ENCODE measurements around the gene SLC25A24. TPM values are rescaled to one million over a fixed set of nuclear protein-coding genes. Genes with fewer than 3 reads are reported as not detected.

SLC25A24 gene
- total and polyA plus RNA-seq, 7 experiments from 2014 or later: 7.1 to 27.2 (median 10.2) TPM

DNA sequence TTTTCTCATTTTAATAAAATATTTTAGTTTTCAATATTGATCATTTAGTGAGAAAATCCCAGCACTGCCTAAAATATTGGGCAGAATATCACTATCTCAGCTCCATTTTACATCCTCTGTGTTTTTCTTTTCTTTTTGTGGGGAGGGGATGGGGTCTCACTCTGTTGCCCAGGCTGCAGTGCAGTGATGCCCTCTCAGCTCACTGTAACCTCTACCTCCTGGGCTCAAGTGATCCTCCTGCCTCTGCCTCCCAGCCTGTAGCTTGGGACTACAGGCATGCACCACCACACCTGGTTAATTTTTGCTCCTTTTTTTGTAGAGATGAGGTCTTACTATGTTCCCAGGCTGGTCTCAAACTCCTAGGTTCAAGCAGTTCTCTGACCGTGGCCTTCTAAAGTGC, 76.1 kb downstream of the SLC25A24 start:
- Mint-ChIP-seq H3K4me3 (no peak overlapping the region), H3K27ac (peak overlapping the region in 2 of 9 donors; percentile 48 to 73), H3K27me3 (peaks cover 0 to 8% (median 0%) of the 10 kb centered on the region in 5 donors), H3K9me3 (no peaks in the 10 kb centered on the region), H3K36me3 (peaks cover 0 to 3% (median 0%) of the 10 kb centered on the region in 5 donors), H3K4me1 (peaks cover 4 to 22% (median 18%) of the 10 kb centered on the region in 7 donors)
- Histone ChIP-seq H3K4me1 (ENCODE audit: control insufficient read depth in 2 of 2, insufficient read depth in 2 of 2, low read length in 2 of 2) (no peaks in the 10 kb centered on the region), H3K36me3 (ENCODE audit: control insufficient read depth in 2 of 3, insufficient read depth in 3 of 3, low read length in 3 of 3) (no peaks in the 10 kb centered on the region), H3K27me3 (ENCODE audit: control insufficient read depth in 2 of 2, insufficient read depth in 2 of 2, low read length in 2 of 2) (no peaks in the 10 kb centered on the region), H3K4me3 (ENCODE audit: low read length) (no peak overlapping the region), H3K9me3 (ENCODE audit: control insufficient read depth in 2 of 3, low read length in 3 of 3) (no peaks in the 10 kb centered on the region), H3K27ac (ENCODE audit: low read depth, low read length) (no peak overlapping the region)
- no peak for ATAC-seq
- ChIA-PET CTCF (interaction anchor here (0.8 to 8.2 kb wide), 6 partner anchors 158 to 342 kb away, joined by 3 to 259 read pairs (median 3); no protein-coding TSS in a partner anchor), POLR2A (interaction anchor here (0.8 kb wide), 2 partner anchors 43 to 295 kb away, joined by 3 read pairs; no protein-coding TSS in a partner anchor)
- intact Hi-C loops (cut with micrococcal nuclease): loop anchor here in 1 of 2 donors (2.0 kb wide), 1 partner anchor 77 kb away; the partner anchor contains the start of gene SLC25A24
- DNase-seq: no peak

DNA sequence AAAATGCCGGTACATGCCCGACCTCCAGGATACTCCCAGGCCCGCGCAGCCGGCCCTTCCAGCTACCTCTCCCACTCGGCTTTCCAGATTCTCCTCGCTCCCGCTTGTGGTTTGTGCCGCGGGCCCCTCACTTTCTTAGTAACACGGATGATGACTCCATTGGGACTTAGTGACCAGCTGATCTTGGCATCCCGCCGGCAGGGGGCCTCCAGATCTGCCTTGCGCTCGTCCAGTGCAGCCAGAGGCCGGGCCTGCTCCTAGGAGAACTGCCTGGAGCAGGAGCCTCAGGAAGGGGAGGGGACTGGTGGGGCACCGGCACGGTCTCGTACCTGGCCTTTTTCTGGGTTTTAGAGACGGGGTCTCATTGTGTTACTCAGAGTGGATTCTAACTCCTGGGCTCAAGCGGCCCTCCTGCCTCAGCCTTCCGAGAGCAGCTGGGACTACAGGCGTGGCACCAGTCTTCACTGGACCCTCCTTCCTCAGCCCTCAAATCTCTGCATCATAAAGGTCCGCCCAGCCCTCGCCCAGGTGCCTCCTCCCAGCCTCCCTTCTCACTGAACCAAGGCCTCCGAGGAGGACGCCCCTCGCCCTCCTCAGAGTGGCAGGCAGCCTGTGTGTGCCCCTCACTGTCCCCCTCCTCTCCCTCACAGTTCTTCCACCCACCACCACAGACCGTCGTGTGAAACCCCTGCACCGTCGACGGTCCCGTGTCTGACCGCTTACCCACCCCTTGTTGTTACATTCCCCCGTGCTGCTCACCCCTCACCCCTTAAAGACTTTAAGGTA, 78.6 kb downstream of the SLC25A24 start:
- Histone ChIP-seq H3K27ac (ENCODE audit: low read depth, low read length) (no peak overlapping the region), H3K9me3 (ENCODE audit: control insufficient read depth in 2 of 3, low read length in 3 of 3) (no peaks in the 10 kb centered on the region), H3K4me1 (ENCODE audit: control insufficient read depth in 2 of 2, insufficient read depth in 2 of 2, low read length in 2 of 2) (no peaks in the 10 kb centered on the region), H3K36me3 (ENCODE audit: control insufficient read depth in 2 of 3, insufficient read depth in 3 of 3, low read length in 3 of 3) (no peaks in the 10 kb centered on the region), H3K4me3 (ENCODE audit: low read length) (no peak overlapping the region), H3K27me3 (ENCODE audit: control insufficient read depth in 2 of 2, insufficient read depth in 2 of 2, low read length in 2 of 2) (no peaks in the 10 kb centered on the region)
- Mint-ChIP-seq H3K27me3 (peaks cover 0 to 8% (median 0%) of the 10 kb centered on the region in 5 donors), H3K36me3 (peaks cover 0 to 3% (median 0%) of the 10 kb centered on the region in 5 donors), H3K9me3 (no peaks in the 10 kb centered on the region), H3K27ac (no peak overlapping the region), H3K4me3 (no peak overlapping the region), H3K4me1 (peaks cover 7 to 28% (median 18%) of the 10 kb centered on the region in 7 donors)
- DNase-seq (no peak), ATAC-seq (no peak)
- ChIA-PET CTCF (interaction anchor here (0.9 kb wide), 1 partner anchor 340 kb away, joined by 3 read pairs; no protein-coding TSS in a partner anchor), POLR2A (no interaction called here)
- intact Hi-C loops (cut with micrococcal nuclease): no loop called here

DNA sequence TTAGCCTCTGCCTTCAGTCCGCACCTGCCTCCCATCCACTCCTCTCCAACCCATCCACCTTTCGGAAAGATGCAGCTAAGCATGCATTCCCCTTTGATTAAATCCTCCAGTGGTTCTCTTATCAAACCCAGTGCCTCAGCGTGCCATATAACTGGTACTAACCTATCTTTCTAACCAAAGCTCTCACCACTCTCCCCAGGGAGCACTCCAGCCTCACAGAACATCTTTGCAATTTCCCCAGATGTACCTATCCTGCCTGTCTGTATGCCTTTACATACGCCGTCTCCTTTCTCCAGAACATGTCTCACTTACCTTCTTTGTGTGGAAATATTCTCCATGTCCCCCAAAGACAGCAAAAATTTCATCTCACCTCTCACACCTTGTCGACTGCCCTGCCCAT, 80.0 kb downstream of the SLC25A24 start:
- intact Hi-C loops (cut with micrococcal nuclease): no loop called here
- CTCF ChIA-PET: interaction anchor here (2.8 kb wide), 1 partner anchor 337 kb away, joined by 12 read pairs; no protein-coding TSS in a partner anchor

DNA sequence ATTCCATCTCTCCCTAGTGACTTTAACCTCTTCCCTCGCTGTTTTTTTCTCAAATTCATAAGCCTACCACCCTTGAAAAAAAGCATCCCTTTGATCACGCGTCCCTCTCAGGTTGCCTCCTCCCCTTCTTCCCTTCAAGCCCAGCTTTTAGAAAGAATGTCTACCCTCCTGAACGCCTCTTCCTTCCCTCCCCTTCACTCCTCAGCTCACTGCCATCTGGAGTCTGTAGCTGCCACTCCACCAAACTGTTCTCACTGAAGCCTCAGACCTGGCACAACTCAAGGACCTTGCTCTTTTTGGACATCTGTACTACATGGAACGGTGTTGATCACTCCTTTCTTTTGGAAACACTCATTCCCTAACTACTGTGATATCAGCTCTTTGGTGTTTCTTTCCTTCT, 80.6 kb downstream of the SLC25A24 start:
- no peak for ATAC-seq
- Histone ChIP-seq H3K4me1 (ENCODE audit: control insufficient read depth in 2 of 2, insufficient read depth in 2 of 2, low read length in 2 of 2) (no peaks in the 10 kb centered on the region), H3K27me3 (ENCODE audit: control insufficient read depth in 2 of 2, insufficient read depth in 2 of 2, low read length in 2 of 2) (no peaks in the 10 kb centered on the region), H3K36me3 (ENCODE audit: control insufficient read depth in 2 of 3, insufficient read depth in 3 of 3, low read length in 3 of 3) (no peaks in the 10 kb centered on the region), H3K27ac (ENCODE audit: low read depth, low read length) (no peak overlapping the region), H3K4me3 (ENCODE audit: low read length) (no peak overlapping the region), H3K9me3 (ENCODE audit: control insufficient read depth in 2 of 3, low read length in 3 of 3) (no peaks in the 10 kb centered on the region)
- H3K4me1 Mint-ChIP-seq: peaks cover 4 to 23% (median 12%) of the 10 kb centered on the region in 7 donors
- H3K36me3 Mint-ChIP-seq: peaks cover 0 to 3% (median 0%) of the 10 kb centered on the region in 5 donors
- no peaks in the 10 kb centered on the region for H3K9me3 Mint-ChIP-seq
- intact Hi-C loops (cut with micrococcal nuclease): no loop called here
- POLR2A ChIA-PET: interaction anchor here (1.2 kb wide), 1 partner anchor 12 kb away, joined by 6 read pairs; no protein-coding TSS in a partner anchor
- no peak overlapping the region for H3K4me3 Mint-ChIP-seq
- H3K27ac Mint-ChIP-seq: peak overlapping the region in 1 of 9 donors; percentile 31
- no peak for DNase-seq
- CTCF ChIA-PET: interaction anchor here (0.9 to 2.8 kb wide), 2 partner anchors 7 to 337 kb away, joined by 3 to 12 read pairs; no protein-coding TSS in a partner anchor
- H3K27me3 Mint-ChIP-seq: peaks cover 0 to 8% (median 0%) of the 10 kb centered on the region in 5 donors

More for the DNA sequence above, 80.0 kb downstream of the SLC25A24 start:
- H3K27me3 Mint-ChIP-seq: peaks cover 0 to 8% (median 0%) of the 10 kb centered on the region in 5 donors
- H3K4me1 Mint-ChIP-seq: peaks cover 4 to 23% (median 12%) of the 10 kb centered on the region in 7 donors
- peak overlapping the region in 3 of 9 donors; percentile 11 to 27 (median 16) for H3K27ac Mint-ChIP-seq
- Histone ChIP-seq H3K27ac (ENCODE audit: low read depth, low read length) (no peak overlapping the region), H3K27me3 (ENCODE audit: control insufficient read depth in 2 of 2, insufficient read depth in 2 of 2, low read length in 2 of 2) (no peaks in the 10 kb centered on the region), H3K36me3 (ENCODE audit: control insufficient read depth in 2 of 3, insufficient read depth in 3 of 3, low read length in 3 of 3) (no peaks in the 10 kb centered on the region), H3K4me1 (ENCODE audit: control insufficient read depth in 2 of 2, insufficient read depth in 2 of 2, low read length in 2 of 2) (no peaks in the 10 kb centered on the region), H3K4me3 (ENCODE audit: low read length) (no peak overlapping the region), H3K9me3 (ENCODE audit: control insufficient read depth in 2 of 3, low read length in 3 of 3) (no peaks in the 10 kb centered on the region)
- DNase-seq: no peak
- POLR2A ChIA-PET: no interaction called here
- peaks cover 0 to 3% (median 0%) of the 10 kb centered on the region in 5 donors for H3K36me3 Mint-ChIP-seq
- H3K9me3 Mint-ChIP-seq: no peaks in the 10 kb centered on the region
- no peak for ATAC-seq
- H3K4me3 Mint-ChIP-seq: no peak overlapping the region

DNA sequence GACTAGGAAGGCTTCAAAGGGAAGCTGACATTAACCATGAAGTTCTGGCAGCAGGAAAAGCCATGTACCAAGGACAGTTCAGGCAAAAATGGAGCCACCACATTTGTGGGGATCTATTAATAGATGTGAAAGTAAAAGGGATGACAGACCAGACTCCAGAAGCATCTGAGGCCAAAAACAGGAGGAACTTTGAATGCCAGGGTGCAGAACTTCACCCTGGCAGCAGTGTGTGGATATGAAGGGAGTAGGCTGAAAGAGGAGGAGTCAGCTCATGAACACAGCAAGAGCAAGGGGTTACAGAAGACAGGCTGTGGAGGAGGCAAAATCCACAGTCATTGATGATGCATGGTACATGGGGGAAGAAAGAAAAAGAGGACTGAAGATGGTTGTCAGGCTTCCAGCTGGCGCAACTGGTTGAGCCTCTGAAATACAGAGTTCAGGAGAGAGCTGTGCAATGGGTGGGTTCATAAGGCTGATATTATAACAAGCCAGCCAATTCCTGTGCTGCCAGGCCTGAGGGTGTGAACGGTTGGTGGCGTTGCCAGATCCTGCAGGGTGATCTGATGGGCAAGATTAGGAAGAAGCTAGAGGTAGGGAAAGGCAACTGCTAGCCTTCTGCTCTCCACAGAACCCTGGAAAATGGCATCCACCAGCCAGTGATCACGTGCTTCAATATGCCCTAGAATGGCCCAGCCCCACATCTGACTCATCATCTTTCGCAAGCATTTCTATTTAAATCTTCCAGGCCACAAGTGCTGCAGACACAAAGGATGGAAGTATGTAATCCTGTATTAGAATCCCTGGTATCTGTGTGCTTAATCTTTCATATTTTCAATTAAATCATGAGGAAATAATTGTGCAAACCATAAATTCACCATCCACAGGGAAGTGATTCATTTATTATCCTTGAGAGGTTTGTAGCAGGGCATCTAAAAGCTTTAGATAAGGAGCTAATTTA, 81.9 kb downstream of the SLC25A24 start:
- Mint-ChIP-seq H3K4me3 (no peak overlapping the region), H3K9me3 (peaks cover 0 to 2% (median 0%) of the 10 kb centered on the region in 11 donors), H3K36me3 (peaks cover 0 to 3% (median 0%) of the 10 kb centered on the region in 5 donors), H3K27ac (peak overlapping the region in 3 of 9 donors; percentile 1 to 73 (median 8)), H3K27me3 (peaks cover 0 to 8% (median 0%) of the 10 kb centered on the region in 5 donors), H3K4me1 (peaks cover 4 to 23% (median 12%) of the 10 kb centered on the region in 7 donors)
- H3K36me3 ChIP-seq (ENCODE audit: control insufficient read depth in 2 of 3, insufficient read depth in 3 of 3, low read length in 3 of 3): no peaks in the 10 kb centered on the region
- ATAC-seq (no peak), DNase-seq (no peak)
- ChIA-PET POLR2A (interaction anchor here (1.2 kb wide), 1 partner anchor 11 kb away, joined by 6 read pairs; no protein-coding TSS in a partner anchor), CTCF (interaction anchor here (0.9 to 2.8 kb wide), 2 partner anchors 9 to 336 kb away, joined by 3 to 12 read pairs; no protein-coding TSS in a partner anchor)
- no peaks in the 10 kb centered on the region for H3K4me1 ChIP-seq (ENCODE audit: control insufficient read depth in 2 of 2, insufficient read depth in 2 of 2, low read length in 2 of 2)
- H3K27me3 ChIP-seq (ENCODE audit: control insufficient read depth in 2 of 2, insufficient read depth in 2 of 2, low read length in 2 of 2): no peaks in the 10 kb centered on the region
- no peak overlapping the region for H3K27ac ChIP-seq (ENCODE audit: low read depth, low read length)
- no peaks in the 10 kb centered on the region for H3K9me3 ChIP-seq (ENCODE audit: control insufficient read depth in 2 of 3, low read length in 3 of 3)
- H3K4me3 ChIP-seq (ENCODE audit: low read length): no peak overlapping the region
- intact Hi-C loops (cut with micrococcal nuclease): no loop called here

DNA sequence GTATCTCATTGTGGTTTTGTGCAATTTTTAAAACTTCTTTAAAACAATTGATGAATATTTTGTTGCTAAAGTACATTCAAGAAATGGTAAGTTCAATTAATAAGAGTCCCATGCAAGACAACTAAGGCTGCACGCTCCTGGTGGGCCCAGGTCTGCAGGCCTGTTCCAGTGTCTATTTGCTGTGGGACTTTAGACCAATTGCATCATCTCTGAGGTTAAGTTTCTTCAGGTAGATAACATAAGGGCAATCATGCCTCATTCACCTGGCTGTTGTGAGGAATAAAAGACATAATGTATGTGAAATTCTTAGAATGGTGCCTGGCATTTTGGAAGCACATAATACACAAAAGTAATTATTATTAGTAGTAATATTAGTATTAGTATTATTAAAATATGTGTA, 82.9 kb downstream of the SLC25A24 start:
- DNase-seq (no peak), ATAC-seq (no peak)
- H3K27ac ChIP-seq (ENCODE audit: low read depth, low read length): no peak overlapping the region
- H3K27me3 ChIP-seq (ENCODE audit: control insufficient read depth in 2 of 2, insufficient read depth in 2 of 2, low read length in 2 of 2): no peaks in the 10 kb centered on the region
- H3K9me3 ChIP-seq (ENCODE audit: control insufficient read depth in 2 of 3, low read length in 3 of 3): no peaks in the 10 kb centered on the region
- H3K36me3 Mint-ChIP-seq: peaks cover 0 to 3% (median 0%) of the 10 kb centered on the region in 5 donors
- POLR2A ChIA-PET: no interaction called here
- H3K36me3 ChIP-seq (ENCODE audit: control insufficient read depth in 2 of 3, insufficient read depth in 3 of 3, low read length in 3 of 3): no peaks in the 10 kb centered on the region
- H3K27ac Mint-ChIP-seq: no peak overlapping the region
- H3K4me1 ChIP-seq (ENCODE audit: control insufficient read depth in 2 of 2, insufficient read depth in 2 of 2, low read length in 2 of 2): no peaks in the 10 kb centered on the region
- H3K27me3 Mint-ChIP-seq: peaks cover 0 to 8% (median 0%) of the 10 kb centered on the region in 5 donors
- peaks cover 4 to 23% (median 17%) of the 10 kb centered on the region in 7 donors for H3K4me1 Mint-ChIP-seq
- CTCF ChIA-PET: no interaction called here
- no peak overlapping the region for H3K4me3 ChIP-seq (ENCODE audit: low read length)
- no peak overlapping the region for H3K4me3 Mint-ChIP-seq
- intact Hi-C loops (cut with micrococcal nuclease): no loop called here
- peaks cover 0 to 2% (median 0%) of the 10 kb centered on the region in 11 donors for H3K9me3 Mint-ChIP-seq

Data from naive thymus-derived CD4-positive, alpha-beta T cell (primary cell).